DND-41 (cell line): ENCODE results near the gene ZFC3H1.

Experiments
- ATAC-seq: fragments of 200-7000 bp; cut with Tn5 transposase; 3 replicates; pipeline ENCODE4 v1.9.1; 2021; ENCODE audit warnings: low read depth; ENCODE audit not compliant: insufficient read depth
- DNase-seq: peaks from one replicate; pipeline ENCODE4 v3.0.0-alpha.2; 2020
- H2AFZ ChIP-seq: 2 replicates; pipeline ENCODE4 v1.6.0; 2012; ENCODE audit warnings: low read depth, low read length
- H3K27ac ChIP-seq: 2 replicates; pipeline ENCODE4 v1.5.1; 2012; ENCODE audit warnings: low read length, inconsistent platforms
- H3K27me3 ChIP-seq: fragments of 200-600 bp; sonication (generic); 2 replicates; pipeline ENCODE4 v1.6.0; 2012; ENCODE audit warnings: low read length, mild to moderate bottlenecking, inconsistent platforms; ENCODE audit not compliant: insufficient read depth, poor library complexity
- H3K36me3 ChIP-seq: 2 replicates; pipeline ENCODE4 v1.5.1; 2012; ENCODE audit warnings: low read length, inconsistent platforms; ENCODE audit not compliant: insufficient read depth
- H3K4me1 ChIP-seq: 2 replicates; pipeline ENCODE4 v1.5.1; 2012; ENCODE audit warnings: mild to moderate bottlenecking, low read length; ENCODE audit not compliant: insufficient read depth
- H3K4me2 ChIP-seq: 2 replicates; pipeline ENCODE4 v1.6.0; 2012; ENCODE audit warnings: mild to moderate bottlenecking, moderate library complexity, low read length, inconsistent platforms; ENCODE audit not compliant: insufficient read depth
- H3K4me3 ChIP-seq, 2 experiments: fragments of 200-600 bp in 1 of 2; shearing (Covaris generic) in 1 of 2; 2 replicates each; pipeline ENCODE4 v1.5.1; 2012 to 2016; ENCODE audit warnings: inconsistent platforms in 2 of 2, low read length in 2 of 2, mild to moderate bottlenecking in 2 of 2, low read depth in 1 of 2, moderate library complexity in 1 of 2
- H3K79me2 ChIP-seq: 2 replicates; pipeline ENCODE4 v1.6.0; 2012; ENCODE audit warnings: low read length, inconsistent platforms; ENCODE audit not compliant: insufficient read depth
- H3K9ac ChIP-seq: 2 replicates; pipeline ENCODE4 v1.6.0; 2012; ENCODE audit warnings: low read depth, mild to moderate bottlenecking, inconsistent platforms, low read length, moderate library complexity
- H3K9me3 ChIP-seq: 2 replicates; pipeline ENCODE4 v1.5.1; 2012; ENCODE audit warnings: low read length, moderate library complexity, mild to moderate bottlenecking, inconsistent platforms; ENCODE audit not compliant: insufficient read depth, severe bottlenecking
- H4K20me1 ChIP-seq: 2 replicates; pipeline ENCODE4 v1.6.0; 2012; ENCODE audit warnings: low read length; ENCODE audit not compliant: insufficient read depth
- EZH2 ChIP-seq: IDR thresholded peaks from 3 replicates; pipeline ENCODE4 v1.6.1; 2012; ENCODE audit warnings: borderline replicate concordance, low read depth, mild to moderate bottlenecking, moderate library complexity, low read length, inconsistent platforms; ENCODE audit not compliant: severe bottlenecking
- TF ChIP-seq, protein P1 (sequence below): IDR thresholded peaks from 2 replicates; pipeline ENCODE4 v1.5.1; 2012; ENCODE audit warnings: borderline replicate concordance, low read length, moderate library complexity, mild to moderate bottlenecking; ENCODE audit not compliant: poor library complexity, severe bottlenecking; ENCODE audit errors: extremely low read depth

Gene ZFC3H1

DNA sequence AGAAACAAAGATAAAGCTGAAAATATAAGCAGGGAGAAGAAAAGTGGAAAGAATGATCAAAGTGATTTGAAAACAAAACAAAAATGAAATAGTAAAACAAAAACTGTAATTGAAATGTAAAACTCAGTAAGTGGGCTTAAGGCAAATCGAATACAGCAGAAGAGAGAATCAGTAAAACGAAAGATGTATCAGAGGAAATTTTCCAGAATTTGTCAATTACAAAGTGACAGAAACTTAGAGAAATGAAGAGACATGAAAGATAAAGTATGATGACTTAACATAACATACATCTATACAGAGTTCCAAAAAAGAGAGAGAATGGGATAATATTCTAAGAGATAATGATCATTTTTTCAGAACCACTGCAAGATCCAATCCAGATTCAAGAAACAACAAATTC lies 10.5 kb downstream of the ZFC3H1 start:
- ATAC-seq = no peak
- Histone ChIP-seq H3K79me2 (peaks cover 84% of the 10 kb centered on the region), H3K4me2 (no peak overlapping the region), H3K36me3 (peaks cover 80% of the 10 kb centered on the region), H4K20me1 (peaks cover 14% of the 10 kb centered on the region; the same call in 1 of the 2 replicates), H3K9me3 (no peaks in the 10 kb centered on the region), H3K4me3 (no peak overlapping the region), H3K4me1 (peaks cover 8% of the 10 kb centered on the region), H3K27me3 (no peaks in the 10 kb centered on the region), H3K9ac (no peak overlapping the region), H2AFZ (no peak overlapping the region), H3K27ac (no peak overlapping the region)
- TF ChIP-seq EZH2 = no peak
- DNase-seq = no peak

DNA sequence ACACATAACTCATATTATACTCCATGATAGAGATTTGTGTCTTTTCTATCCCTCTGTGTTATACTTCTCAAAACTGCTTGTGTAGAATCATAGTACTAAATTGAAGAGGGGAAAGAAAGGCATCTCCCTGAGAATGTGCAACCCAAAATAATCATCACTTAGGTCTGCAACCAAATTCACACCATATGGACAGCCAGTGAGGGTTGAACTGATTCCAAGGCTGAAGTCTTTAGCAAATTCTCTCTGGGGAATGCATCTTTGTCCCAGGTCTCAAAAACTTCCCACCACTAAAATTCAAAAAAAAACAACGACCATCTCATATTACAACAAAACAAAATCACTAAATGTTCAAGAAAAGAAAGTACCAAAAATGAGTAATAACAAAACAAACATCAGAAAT lies 11.0 kb downstream of the ZFC3H1 start:
- Histone ChIP-seq H3K27me3 (no peaks in the 10 kb centered on the region), H3K79me2 (peaks cover 84% of the 10 kb centered on the region), H3K4me2 (no peak overlapping the region), H3K36me3 (peaks cover 79% of the 10 kb centered on the region), H3K4me3 (no peak overlapping the region), H4K20me1 (peaks cover 14% of the 10 kb centered on the region; the same call in 1 of the 2 replicates), H3K9ac (no peak overlapping the region), H3K9me3 (no peaks in the 10 kb centered on the region), H2AFZ (no peak overlapping the region), H3K4me1 (peaks cover 8% of the 10 kb centered on the region), H3K27ac (no peak overlapping the region)
- no peak for DNase-seq
- ATAC-seq = no peak
- TF ChIP-seq EZH2 = no peak
- TF ChIP-seq, protein P1, sequence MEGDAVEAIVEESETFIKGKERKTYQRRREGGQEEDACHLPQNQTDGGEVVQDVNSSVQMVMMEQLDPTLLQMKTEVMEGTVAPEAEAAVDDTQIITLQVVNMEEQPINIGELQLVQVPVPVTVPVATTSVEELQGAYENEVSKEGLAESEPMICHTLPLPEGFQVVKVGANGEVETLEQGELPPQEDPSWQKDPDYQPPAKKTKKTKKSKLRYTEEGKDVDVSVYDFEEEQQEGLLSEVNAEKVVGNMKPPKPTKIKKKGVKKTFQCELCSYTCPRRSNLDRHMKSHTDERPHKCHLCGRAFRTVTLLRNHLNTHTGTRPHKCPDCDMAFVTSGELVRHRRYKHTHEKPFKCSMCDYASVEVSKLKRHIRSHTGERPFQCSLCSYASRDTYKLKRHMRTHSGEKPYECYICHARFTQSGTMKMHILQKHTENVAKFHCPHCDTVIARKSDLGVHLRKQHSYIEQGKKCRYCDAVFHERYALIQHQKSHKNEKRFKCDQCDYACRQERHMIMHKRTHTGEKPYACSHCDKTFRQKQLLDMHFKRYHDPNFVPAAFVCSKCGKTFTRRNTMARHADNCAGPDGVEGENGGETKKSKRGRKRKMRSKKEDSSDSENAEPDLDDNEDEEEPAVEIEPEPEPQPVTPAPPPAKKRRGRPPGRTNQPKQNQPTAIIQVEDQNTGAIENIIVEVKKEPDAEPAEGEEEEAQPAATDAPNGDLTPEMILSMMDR = no peak

DNA sequence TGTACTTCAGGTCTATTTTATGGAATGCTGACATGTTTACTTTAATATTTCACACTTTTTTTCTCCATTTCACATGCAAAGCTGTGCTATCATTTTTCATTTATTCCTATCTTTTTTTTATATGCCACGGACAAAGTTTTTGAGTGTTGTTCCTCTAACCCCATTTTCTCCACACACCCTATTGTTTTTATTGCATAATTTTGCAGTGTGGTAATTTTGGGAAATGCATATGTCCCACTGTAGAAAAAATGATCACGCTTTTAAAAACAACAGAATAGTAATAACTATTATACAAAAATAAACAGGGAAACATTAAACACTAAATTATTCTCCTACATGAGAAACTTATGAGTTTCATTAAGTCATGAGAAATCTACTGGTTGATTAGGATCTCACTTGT lies 14.2 kb downstream of the ZFC3H1 start:
- Histone ChIP-seq H3K9me3 (no peaks in the 10 kb centered on the region), H3K27me3 (no peaks in the 10 kb centered on the region), H3K4me1 (no peaks in the 10 kb centered on the region), H2AFZ (no peak overlapping the region), H4K20me1 (peaks cover 14% of the 10 kb centered on the region; the same call in 1 of the 2 replicates), H3K4me3 (no peak overlapping the region), H3K9ac (no peak overlapping the region), H3K79me2 (peaks cover 54% of the 10 kb centered on the region), H3K4me2 (no peak overlapping the region), H3K36me3 (peaks cover 83% of the 10 kb centered on the region), H3K27ac (no peak overlapping the region)
- no peak for ATAC-seq
- DNase-seq = no peak
- no peak for TF ChIP-seq EZH2
- TF ChIP-seq, protein P1 = no peak

DNA sequence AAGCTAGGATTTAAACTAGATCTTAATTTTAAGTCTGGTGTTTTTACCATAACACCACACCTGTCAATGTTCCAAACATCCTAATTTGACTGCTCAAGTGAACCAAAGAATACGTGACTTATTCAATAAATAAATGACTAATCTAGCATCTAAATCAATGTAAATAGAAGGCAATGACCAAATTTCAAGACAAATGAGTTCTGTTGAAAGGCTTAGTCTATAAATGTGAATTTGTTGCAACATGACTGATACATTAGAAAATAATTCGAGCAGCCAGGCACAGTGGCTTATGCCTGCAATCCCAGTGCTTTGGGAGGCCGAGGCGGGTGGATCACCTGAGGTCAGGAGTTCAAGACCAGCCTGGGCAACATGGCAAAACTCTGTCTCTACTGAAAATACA lies 15.1 kb downstream of the ZFC3H1 start:
- no peak overlapping the region for H3K4me3 ChIP-seq
- no peak overlapping the region for H3K27ac ChIP-seq
- no peaks in the 10 kb centered on the region for H3K4me1 ChIP-seq
- H3K36me3 ChIP-seq = peaks cover 83% of the 10 kb centered on the region
- H2AFZ ChIP-seq = no peak overlapping the region
- H3K79me2 ChIP-seq = peaks cover 46% of the 10 kb centered on the region
- peaks cover 14% of the 10 kb centered on the region; the same call in 1 of the 2 replicates for H4K20me1 ChIP-seq
- H3K27me3 ChIP-seq = no peaks in the 10 kb centered on the region
- TF ChIP-seq, protein P1 = no peak
- no peak for TF ChIP-seq EZH2
- ATAC-seq (no peak), DNase-seq (no peak)
- no peaks in the 10 kb centered on the region for H3K9me3 ChIP-seq
- H3K9ac ChIP-seq = no peak overlapping the region
- no peak overlapping the region for H3K4me2 ChIP-seq
